ENCODE measurements around the gene HDAC11. TPM values are rescaled to one million over a fixed set of nuclear protein-coding genes. Genes with fewer than 3 reads are reported as not detected.
"Not testable (repeated sequence)": the region's sequence is repeated elsewhere in the genome, so short reads cannot be mapped to it uniquely, and the experiment has no call there.

The HDAC11 gene
- polyA plus RNA-seq, 3 donors = 2.9 to 3.9 (median 3.5) TPM

DNA sequence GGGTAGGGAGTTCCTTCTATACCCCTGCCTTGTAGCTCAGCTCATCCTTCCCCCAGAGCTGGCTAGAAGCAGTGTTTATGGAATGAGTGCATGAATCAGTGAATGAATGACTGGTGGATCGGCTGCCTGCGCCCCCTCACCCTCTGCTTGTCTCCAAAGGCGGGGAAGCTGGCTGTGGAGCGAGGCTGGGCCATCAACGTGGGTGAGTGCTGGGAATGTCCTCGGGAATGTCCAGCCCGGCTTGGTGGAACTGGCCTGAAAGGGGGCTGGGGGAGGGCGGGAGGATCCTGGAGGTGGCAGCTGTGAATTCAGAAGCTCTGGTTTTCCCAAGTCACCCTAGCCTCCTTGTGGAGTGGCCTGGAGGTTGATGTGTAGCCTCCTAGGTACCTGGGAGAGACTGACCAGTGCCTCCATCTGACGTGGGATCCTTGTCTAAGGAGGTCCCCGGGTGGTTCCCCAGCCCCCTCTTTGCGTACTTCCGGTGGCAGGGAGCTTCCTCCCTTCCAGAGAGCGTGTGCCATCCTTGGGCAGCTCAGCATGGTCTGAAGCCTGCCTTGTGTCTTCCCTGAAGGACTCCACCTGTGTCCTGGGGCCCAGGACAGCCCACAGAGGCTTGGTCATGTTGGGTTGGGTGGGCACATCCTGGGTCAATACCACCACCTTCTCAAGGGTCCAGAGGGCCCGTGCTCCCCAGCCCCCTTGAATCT, 18.4 kb downstream of the HDAC11 start:
- intact Hi-C loops (cut with micrococcal nuclease) = no loop called here
- no peak overlapping the region for H3K4me3 Mint-ChIP-seq
- no peak overlapping the region for H2AFZ ChIP-seq (ENCODE audit: insufficient read depth, low read depth, low read length, poor library complexity, severe bottlenecking)
- H3K36me3 Mint-ChIP-seq = peaks cover 4 to 7% of the 10 kb centered on the region in 2 donors
- peaks cover 5% of the 10 kb centered on the region for H4K20me1 ChIP-seq (ENCODE audit: insufficient read depth, low read length)
- H3K9me3 ChIP-seq (replicated peaks in 1 of 2; ENCODE audit: control insufficient read depth in 1 of 2, insufficient read depth in 1 of 2, low read length in 2 of 2) = no peaks in the 10 kb centered on the region
- WGBS (ENCODE audit: insufficient coverage) = 94% methylated on average over 6 of the region's 14 CpGs
- peak overlapping the region in 2 of 7 donors; percentile 33 to 48 for H3K27ac Mint-ChIP-seq
- no peak overlapping the region for H3K4me2 ChIP-seq (replicated peaks; ENCODE audit: extremely low read depth, low read length, poor library complexity, severe bottlenecking)
- H3K4me1 Mint-ChIP-seq = peaks cover 8% of the 10 kb centered on the region
- no peaks in the 10 kb centered on the region for H3K36me3 ChIP-seq (replicated peaks in 1 of 2; ENCODE audit: control insufficient read depth in 1 of 2, insufficient read depth in 2 of 2, low read length in 2 of 2)
- peaks cover 0 to 5% (median 1%) of the 10 kb centered on the region in 3 donors for H3K27me3 Mint-ChIP-seq (ENCODE audit: low read depth in 3 of 3)
- DNase-seq = no peak
- H3K9ac ChIP-seq (ENCODE audit: insufficient read depth, low read length, poor library complexity, severe bottlenecking) = no peak overlapping the region
- peaks cover 0 to 2% (median 0%) of the 10 kb centered on the region in 7 donors for H3K9me3 Mint-ChIP-seq
- H3K27ac ChIP-seq (ENCODE audit: low read depth in 1 of 2, low read length in 2 of 2) = no peak overlapping the region
- H3K27me3 ChIP-seq (ENCODE audit: control insufficient read depth in 2 of 2, insufficient read depth in 2 of 2, low read length in 2 of 2) = no peaks in the 10 kb centered on the region
- H3K4me1 ChIP-seq (ENCODE audit: control insufficient read depth in 1 of 2, insufficient read depth in 2 of 2, low read length in 2 of 2) = peaks cover 0 to 9% of the 10 kb centered on the region in 2 donors
- no peak overlapping the region for H3K4me3 ChIP-seq (replicated peaks in 1 of 3; ENCODE audit: low read depth in 2 of 3, low read length in 3 of 3)
- TF ChIP-seq, protein P1, sequence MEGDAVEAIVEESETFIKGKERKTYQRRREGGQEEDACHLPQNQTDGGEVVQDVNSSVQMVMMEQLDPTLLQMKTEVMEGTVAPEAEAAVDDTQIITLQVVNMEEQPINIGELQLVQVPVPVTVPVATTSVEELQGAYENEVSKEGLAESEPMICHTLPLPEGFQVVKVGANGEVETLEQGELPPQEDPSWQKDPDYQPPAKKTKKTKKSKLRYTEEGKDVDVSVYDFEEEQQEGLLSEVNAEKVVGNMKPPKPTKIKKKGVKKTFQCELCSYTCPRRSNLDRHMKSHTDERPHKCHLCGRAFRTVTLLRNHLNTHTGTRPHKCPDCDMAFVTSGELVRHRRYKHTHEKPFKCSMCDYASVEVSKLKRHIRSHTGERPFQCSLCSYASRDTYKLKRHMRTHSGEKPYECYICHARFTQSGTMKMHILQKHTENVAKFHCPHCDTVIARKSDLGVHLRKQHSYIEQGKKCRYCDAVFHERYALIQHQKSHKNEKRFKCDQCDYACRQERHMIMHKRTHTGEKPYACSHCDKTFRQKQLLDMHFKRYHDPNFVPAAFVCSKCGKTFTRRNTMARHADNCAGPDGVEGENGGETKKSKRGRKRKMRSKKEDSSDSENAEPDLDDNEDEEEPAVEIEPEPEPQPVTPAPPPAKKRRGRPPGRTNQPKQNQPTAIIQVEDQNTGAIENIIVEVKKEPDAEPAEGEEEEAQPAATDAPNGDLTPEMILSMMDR (IDR thresholded peaks at IDR 0.05) = no peak
- H3K79me2 ChIP-seq (ENCODE audit: insufficient read depth, low read length) = no peaks in the 10 kb centered on the region

DNA sequence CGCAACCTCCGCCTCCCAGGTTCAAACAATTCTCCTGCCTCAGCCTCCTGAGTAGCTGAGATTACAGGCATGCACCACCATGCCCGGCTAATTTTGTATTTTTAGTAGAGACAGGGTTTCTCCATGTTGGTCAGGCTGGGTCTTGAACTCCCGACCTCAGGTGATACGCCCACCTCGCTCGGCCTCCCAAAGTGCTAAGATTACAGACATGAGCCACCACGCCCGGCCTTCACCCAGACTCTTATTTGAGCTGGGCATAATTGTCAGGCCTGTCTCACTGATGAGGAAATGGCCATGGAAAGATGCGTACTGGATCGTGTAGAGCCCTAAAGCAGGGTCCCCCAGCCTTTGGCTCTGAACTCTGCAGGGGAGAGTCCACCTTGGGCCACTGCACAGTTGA, 19.1 kb downstream of the HDAC11 start:
- H3K4me3 ChIP-seq (replicated peaks in 1 of 3; ENCODE audit: low read depth in 2 of 3, low read length in 3 of 3); H2AFZ ChIP-seq (ENCODE audit: insufficient read depth, low read depth, low read length, poor library complexity, severe bottlenecking); H3K27ac ChIP-seq (ENCODE audit: low read depth in 1 of 2, low read length in 2 of 2); H3K36me3 ChIP-seq (replicated peaks in 1 of 2; ENCODE audit: control insufficient read depth in 1 of 2, insufficient read depth in 2 of 2, low read length in 2 of 2); H3K4me3 Mint-ChIP-seq; H3K4me1 ChIP-seq (ENCODE audit: control insufficient read depth in 1 of 2, insufficient read depth in 2 of 2, low read length in 2 of 2); H3K27me3 ChIP-seq (ENCODE audit: control insufficient read depth in 2 of 2, insufficient read depth in 2 of 2, low read length in 2 of 2); H3K79me2 ChIP-seq (ENCODE audit: insufficient read depth, low read length); H4K20me1 ChIP-seq (ENCODE audit: insufficient read depth, low read length); H3K4me1 Mint-ChIP-seq; H3K9ac ChIP-seq (ENCODE audit: insufficient read depth, low read length, poor library complexity, severe bottlenecking); intact Hi-C loops (cut with micrococcal nuclease); H3K36me3 Mint-ChIP-seq; H3K9me3 ChIP-seq (replicated peaks in 1 of 2; ENCODE audit: control insufficient read depth in 1 of 2, insufficient read depth in 1 of 2, low read length in 2 of 2); H3K9me3 Mint-ChIP-seq; H3K27me3 Mint-ChIP-seq (ENCODE audit: low read depth in 3 of 3); H3K4me2 ChIP-seq (replicated peaks; ENCODE audit: extremely low read depth, low read length, poor library complexity, severe bottlenecking); DNase-seq: not testable (repeated sequence)
- H3K27ac Mint-ChIP-seq = peak overlapping the region in 1 of 7 donors; percentile 48
- WGBS (ENCODE audit: insufficient coverage) = 95% methylated on average over 8 of the region's 11 CpGs

Data from CD14-positive monocyte (primary cell).